Measurements from ENCODE around the gene SPTB.

The SPTB gene

GRCh38 chr14:64773046-64773445, 106.7 kb downstream of the SPTB start:
- POLR2A ChIA-PET: no interaction called here
- Histone ChIP-seq H3K4me1 (ENCODE audit: control insufficient read depth, insufficient read depth, low read length) (no peaks in the 10 kb centered on the region), H3K36me3 (ENCODE audit: control insufficient read depth in 2 of 2, insufficient read depth in 1 of 2, low read length in 2 of 2) (peaks cover 0 to 39% of the 10 kb centered on the region in 2 experiments; a peak in 1 of 3 replicates), H3K9me3 (ENCODE audit: control insufficient read depth, insufficient read depth, low read depth, low read length) (no peaks in the 10 kb centered on the region), H3K27ac (ENCODE audit: extremely low read depth, low read depth, low read length) (no peak overlapping the region), H3K4me3 (ENCODE audit: low read depth, low read length) (no peak overlapping the region)
- TF ChIP-seq ZNF24 (tag by site-specific recombination; IDR thresholded peaks at IDR 0.05) (no peak), KLF1 (tag by site-specific recombination; IDR thresholded peaks at IDR 0.05) (no peak), ZNF280D (tag by site-specific recombination; IDR thresholded peaks at IDR 0.05) (no peak), ZNF639 (tag by site-specific recombination; IDR thresholded peaks at IDR 0.05) (no peak), ZBTB7A (tag by site-specific recombination; IDR thresholded peaks at IDR 0.05; ENCODE audit: low read depth) (no peak), ZEB2 (tag by site-specific recombination; IDR thresholded peaks at IDR 0.05) (no peak), ZNF768 (tag by site-specific recombination; IDR thresholded peaks at IDR 0.05) (no peak), ZNF610 (tag by site-specific recombination; IDR thresholded peaks at IDR 0.05; ENCODE audit: borderline replicate concordance) (no peak), MYNN (tag by site-specific recombination; IDR thresholded peaks at IDR 0.05; ENCODE audit: borderline replicate concordance) (no peak), ZFHX2 (tag by site-specific recombination; conservative IDR thresholded peaks at IDR 0.05) (no peak), ZNF239 (tag by site-specific recombination; IDR thresholded peaks at IDR 0.05) (no peak), FEZF1 (tag by site-specific recombination; IDR thresholded peaks at IDR 0.05) (no peak), ZNF341 (tag by site-specific recombination; IDR thresholded peaks at IDR 0.05; ENCODE audit: low read depth) (no peak)
- CTCF ChIA-PET: interaction anchor here (0.6 to 3.1 kb wide), 8 partner anchors 9 to 163 kb away, joined by 3 to 16 read pairs (median 4); no protein-coding TSS in a partner anchor

DNA sequence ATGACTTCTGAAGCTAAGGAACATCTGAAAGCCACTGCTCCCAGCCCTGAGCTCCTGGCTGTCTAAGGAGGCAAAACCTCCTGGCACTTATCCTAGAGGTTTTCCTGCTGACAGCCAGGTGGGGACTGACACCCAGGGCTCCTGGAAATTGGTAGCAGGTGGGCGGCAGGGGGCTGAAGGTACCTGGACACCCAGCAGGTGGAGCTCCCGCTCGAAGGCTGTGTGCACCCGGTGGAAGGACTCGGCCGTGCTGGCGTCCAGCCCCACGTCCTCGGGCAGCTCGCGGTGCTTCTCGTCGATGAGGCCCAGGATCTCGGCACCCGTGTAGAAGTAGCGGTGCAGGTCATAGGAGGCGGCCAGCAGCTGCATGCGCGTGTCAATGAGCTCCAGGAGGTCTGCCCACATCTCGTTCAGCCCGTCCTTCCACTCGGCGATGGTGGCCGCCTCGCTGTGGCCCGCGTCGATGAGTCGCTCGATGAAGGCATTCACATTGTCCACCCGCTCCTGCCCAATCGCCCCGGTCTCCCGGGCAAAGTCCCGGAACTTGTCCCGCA, 107.2 kb downstream of the SPTB start:
- POLR2A ChIA-PET: no interaction called here
- H3K4me3 ChIP-seq (ENCODE audit: low read depth, low read length): no peak overlapping the region
- peaks cover 0 to 39% of the 10 kb centered on the region in 2 experiments; a peak in 1 of 3 replicates for H3K36me3 ChIP-seq (ENCODE audit: control insufficient read depth in 2 of 2, insufficient read depth in 1 of 2, low read length in 2 of 2)
- no peak overlapping the region for H3K27ac ChIP-seq (ENCODE audit: extremely low read depth, low read depth, low read length)
- no peaks in the 10 kb centered on the region for H3K4me1 ChIP-seq (ENCODE audit: control insufficient read depth, insufficient read depth, low read length)
- no peaks in the 10 kb centered on the region for H3K9me3 ChIP-seq (ENCODE audit: control insufficient read depth, insufficient read depth, low read depth, low read length)
- CTCF ChIA-PET: interaction anchor here (0.6 to 3.1 kb wide), 10 partner anchors 10 to 260 kb away, joined by 3 to 16 read pairs (median 4); no protein-coding TSS in a partner anchor
- TF ChIP-seq SCRT1 (tag by site-specific recombination; IDR thresholded peaks at IDR 0.05; ENCODE audit: borderline replicate concordance): no peak
- TF ChIP-seq SP3 (tag by site-specific recombination; IDR thresholded peaks at IDR 0.05): no peak
- no peak for TF ChIP-seq ZNF280D (tag by site-specific recombination; IDR thresholded peaks at IDR 0.05)
- no peak for TF ChIP-seq ZBTB17 (tag by site-specific recombination; IDR thresholded peaks at IDR 0.05)
- TF ChIP-seq PRDM6 (tag by site-specific recombination; IDR thresholded peaks at IDR 0.05): no peak
- no peak for TF ChIP-seq ZNF174 (tag by site-specific recombination; IDR thresholded peaks at IDR 0.05)
- no peak for TF ChIP-seq ZNF274 (IDR thresholded peaks at IDR 0.05; ENCODE audit: low read length)
- no peak for TF ChIP-seq ZNF274 (tag by site-specific recombination; IDR thresholded peaks at IDR 0.05; ENCODE audit: borderline replicate concordance)
- no peak for TF ChIP-seq ZNF777 (tag by site-specific recombination; IDR thresholded peaks at IDR 0.05; ENCODE audit: borderline replicate concordance)
- TF ChIP-seq ZNF626 (tag by site-specific recombination; IDR thresholded peaks at IDR 0.05): no peak
- TF ChIP-seq ZNF155 (tag by site-specific recombination; IDR thresholded peaks at IDR 0.05): no peak
- no peak for TF ChIP-seq ZNF211 (tag by site-specific recombination; IDR thresholded peaks at IDR 0.05; ENCODE audit: low read depth)
- no peak for TF ChIP-seq ZNF350 (tag by site-specific recombination; IDR thresholded peaks at IDR 0.05)
- TF ChIP-seq ZNF776 (tag by site-specific recombination; IDR thresholded peaks at IDR 0.05; ENCODE audit: borderline replicate concordance): no peak

Measured in HEK293 (cell line).